ENCODE results near the gene CADPS. TPM values are rescaled to one million over a fixed set of nuclear protein-coding genes. Genes with fewer than 3 reads are reported as not detected.

Gene CADPS
- total and polyA plus RNA-seq, 4 donors: 0.13 to 0.99 (median 0.75) TPM; not detected in 1

GRCh38 chr3:62553811-62554210 lies 321.4 kb downstream of the CADPS start:
- WGBS, 2 donors: 39 to 46% methylated on average over 4 of the region's 4 CpGs
- ATAC-seq (ENCODE audit: low FRiP score) (no peak), DNase-seq (no peak)
- H3K9me3 ChIP-seq (ENCODE audit: control insufficient read depth, low read length): peaks cover 1% of the 10 kb centered on the region
- no peaks in the 10 kb centered on the region for H3K4me1 ChIP-seq (ENCODE audit: control insufficient read depth in 1 of 2, insufficient read depth in 2 of 2, low read length in 2 of 2)
- H3K36me3 ChIP-seq (ENCODE audit: control insufficient read depth in 1 of 2, insufficient read depth in 2 of 2, low read length in 1 of 2): no peaks in the 10 kb centered on the region
- no peaks in the 10 kb centered on the region for H3K27me3 ChIP-seq (ENCODE audit: control insufficient read depth in 1 of 2, insufficient read depth in 2 of 2, low read length in 1 of 2)
- H3K27ac ChIP-seq (ENCODE audit: low read depth in 1 of 2, low read length in 2 of 2): no peak overlapping the region
- intact Hi-C loops (cut with DNase I): no loop called here
- no peak overlapping the region for H3K4me3 ChIP-seq (ENCODE audit: low read length in 2 of 2)

DNA sequence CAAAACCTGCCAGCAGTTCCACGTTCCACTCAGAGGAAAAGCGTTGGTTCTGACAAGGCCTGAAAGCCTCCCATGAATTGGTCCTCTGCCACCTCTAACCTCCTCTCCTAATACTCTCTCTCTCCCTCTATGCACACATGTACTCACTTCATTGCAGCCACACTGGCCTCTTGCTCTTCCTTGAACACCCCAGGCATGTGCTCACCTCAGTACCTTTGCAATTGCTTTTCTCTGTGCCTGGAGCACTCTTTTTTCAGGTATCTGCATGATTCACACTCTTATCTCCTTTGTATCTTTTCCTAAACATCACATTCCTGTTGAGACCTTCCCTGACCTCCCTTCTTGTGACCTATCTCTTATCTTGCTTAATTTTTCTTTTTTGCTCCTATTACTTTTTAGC lies 323.7 kb downstream of the CADPS start:
- no peak overlapping the region for H3K4me3 ChIP-seq (ENCODE audit: low read length in 2 of 2)
- no peaks in the 10 kb centered on the region for H3K27me3 ChIP-seq (ENCODE audit: control insufficient read depth in 1 of 2, insufficient read depth in 2 of 2, low read length in 1 of 2)
- DNase-seq (no peak), ATAC-seq (ENCODE audit: low FRiP score) (no peak)
- no peak overlapping the region for H3K27ac ChIP-seq (ENCODE audit: low read depth in 1 of 2, low read length in 2 of 2)
- H3K4me1 ChIP-seq (ENCODE audit: control insufficient read depth in 1 of 2, insufficient read depth in 2 of 2, low read length in 2 of 2): no peaks in the 10 kb centered on the region
- intact Hi-C loops (cut with DNase I): no loop called here
- no peaks in the 10 kb centered on the region for H3K36me3 ChIP-seq (ENCODE audit: control insufficient read depth in 1 of 2, insufficient read depth in 2 of 2, low read length in 1 of 2)
- 83 to 87% methylated on average over 2 of the region's 2 CpGs for WGBS, 2 donors
- peaks cover 1% of the 10 kb centered on the region for H3K9me3 ChIP-seq (ENCODE audit: control insufficient read depth, low read length)

DNA sequence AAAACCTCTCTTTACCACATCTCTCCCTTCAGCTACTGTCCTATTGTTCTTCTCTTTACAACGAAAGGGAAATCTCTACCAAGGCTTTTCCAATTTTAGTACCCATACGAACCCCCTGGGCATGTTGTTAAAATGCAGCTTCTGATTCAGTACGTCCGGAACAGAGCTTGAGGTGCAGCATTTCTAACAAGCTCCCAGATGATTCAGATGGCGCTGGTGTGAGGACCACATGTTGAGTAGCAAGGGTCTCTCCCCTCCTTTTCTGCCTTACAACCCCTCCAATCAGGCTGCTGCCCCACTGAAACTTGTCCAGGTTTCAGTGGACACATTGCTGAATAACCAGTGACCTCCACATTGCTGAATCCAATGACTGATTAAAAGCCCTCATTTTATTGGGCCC lies 324.8 kb downstream of the CADPS start:
- H3K27me3 ChIP-seq (ENCODE audit: control insufficient read depth in 1 of 2, insufficient read depth in 2 of 2, low read length in 1 of 2): no peaks in the 10 kb centered on the region
- H3K4me3 ChIP-seq (ENCODE audit: low read length in 2 of 2): no peak overlapping the region
- peaks cover 1% of the 10 kb centered on the region for H3K9me3 ChIP-seq (ENCODE audit: control insufficient read depth, low read length)
- ATAC-seq (ENCODE audit: low FRiP score): no peak
- DNase-seq: no peak
- no peak overlapping the region for H3K27ac ChIP-seq (ENCODE audit: low read depth in 1 of 2, low read length in 2 of 2)
- H3K4me1 ChIP-seq (ENCODE audit: control insufficient read depth in 1 of 2, insufficient read depth in 2 of 2, low read length in 2 of 2): no peaks in the 10 kb centered on the region
- intact Hi-C loops (cut with DNase I): no loop called here
- WGBS, 2 donors: 74 to 75% methylated on average over 5 of the region's 5 CpGs
- H3K36me3 ChIP-seq (ENCODE audit: control insufficient read depth in 1 of 2, insufficient read depth in 2 of 2, low read length in 1 of 2): no peaks in the 10 kb centered on the region

DNA sequence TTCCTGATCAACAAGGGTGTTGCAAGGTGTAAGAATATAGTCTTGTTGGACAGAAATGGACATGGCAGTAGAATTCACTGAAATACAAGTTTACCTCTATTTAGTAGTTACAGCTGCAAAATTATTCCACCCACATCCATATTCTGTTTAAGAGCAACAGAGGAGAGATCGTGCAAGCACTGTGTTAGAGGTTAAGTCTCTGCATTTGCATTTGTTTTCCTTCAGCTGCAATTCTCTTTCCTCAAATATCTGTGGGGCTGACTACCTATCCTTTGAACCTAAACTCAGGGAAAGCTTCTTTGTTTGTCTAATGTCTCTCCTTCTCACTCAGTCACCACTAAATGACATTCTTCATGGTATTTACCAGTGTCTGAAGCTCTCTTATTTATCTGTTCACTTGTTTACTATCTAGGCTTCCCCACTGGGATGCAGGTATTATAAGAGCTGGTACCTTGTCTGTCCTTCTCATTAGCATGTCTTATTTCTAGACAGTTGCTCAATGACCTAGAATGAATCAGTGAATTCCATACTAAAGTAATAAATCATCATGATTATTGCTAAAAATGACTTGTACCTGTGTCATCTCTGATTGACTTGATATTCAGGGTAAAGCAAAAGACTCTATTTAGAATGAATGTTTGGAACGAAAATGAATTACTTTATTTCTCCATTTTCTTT lies 326.5 kb downstream of the CADPS start:
- Histone ChIP-seq H3K27ac (ENCODE audit: low read depth in 1 of 2, low read length in 2 of 2) (no peak overlapping the region), H3K36me3 (ENCODE audit: control insufficient read depth in 1 of 2, insufficient read depth in 2 of 2, low read length in 1 of 2) (no peaks in the 10 kb centered on the region), H3K4me1 (ENCODE audit: control insufficient read depth in 1 of 2, insufficient read depth in 2 of 2, low read length in 2 of 2) (no peaks in the 10 kb centered on the region), H3K9me3 (ENCODE audit: control insufficient read depth, low read length) (peaks cover 1% of the 10 kb centered on the region), H3K4me3 (ENCODE audit: low read length in 2 of 2) (no peak overlapping the region), H3K27me3 (ENCODE audit: control insufficient read depth in 1 of 2, insufficient read depth in 2 of 2, low read length in 1 of 2) (no peaks in the 10 kb centered on the region)
- 65 to 66% methylated on average over 2 of the region's 2 CpGs for WGBS, 2 donors
- DNase-seq (no peak), ATAC-seq (ENCODE audit: low FRiP score) (no peak)
- intact Hi-C loops (cut with DNase I): no loop called here

- ATAC-seq (ENCODE audit: low FRiP score): no peak
- Histone ChIP-seq H3K27ac (ENCODE audit: low read depth in 1 of 2, low read length in 2 of 2) (no peak overlapping the region), H3K4me3 (ENCODE audit: low read length in 2 of 2) (no peak overlapping the region), H3K9me3 (ENCODE audit: control insufficient read depth, low read length) (no peaks in the 10 kb centered on the region), H3K36me3 (ENCODE audit: control insufficient read depth in 1 of 2, insufficient read depth in 2 of 2, low read length in 1 of 2) (no peaks in the 10 kb centered on the region), H3K4me1 (ENCODE audit: control insufficient read depth in 1 of 2, insufficient read depth in 2 of 2, low read length in 2 of 2) (no peaks in the 10 kb centered on the region), H3K27me3 (ENCODE audit: control insufficient read depth in 1 of 2, insufficient read depth in 2 of 2, low read length in 1 of 2) (no peaks in the 10 kb centered on the region)
- 76 to 83% methylated on average over 7 of the region's 7 CpGs for WGBS, 2 donors
- DNase-seq: no peak
- intact Hi-C loops (cut with DNase I): no loop called here
Measured at GRCh38 chr3:62546266-62546665, 328.9 kb downstream of the CADPS start.

- no peak overlapping the region for H3K27ac ChIP-seq (ENCODE audit: low read depth in 1 of 2, low read length in 2 of 2)
- H3K4me1 ChIP-seq (ENCODE audit: control insufficient read depth in 1 of 2, insufficient read depth in 2 of 2, low read length in 2 of 2): no peaks in the 10 kb centered on the region
- no peak overlapping the region for H3K4me3 ChIP-seq (ENCODE audit: low read length in 2 of 2)
- intact Hi-C loops (cut with DNase I): no loop called here
- ATAC-seq (ENCODE audit: low FRiP score) (no peak), DNase-seq (no peak)
- H3K27me3 ChIP-seq (ENCODE audit: control insufficient read depth in 1 of 2, insufficient read depth in 2 of 2, low read length in 1 of 2): peaks cover 0 to 2% of the 10 kb centered on the region in 2 donors
- peaks cover 2% of the 10 kb centered on the region for H3K9me3 ChIP-seq (ENCODE audit: control insufficient read depth, low read length)
- no peaks in the 10 kb centered on the region for H3K36me3 ChIP-seq (ENCODE audit: control insufficient read depth in 1 of 2, insufficient read depth in 2 of 2, low read length in 1 of 2)
- WGBS, 2 donors: 82 to 89% methylated on average over 2 of the region's 2 CpGs
Measured at GRCh38 chr3:62542185-62542584, 333.0 kb downstream of the CADPS start.

DNA sequence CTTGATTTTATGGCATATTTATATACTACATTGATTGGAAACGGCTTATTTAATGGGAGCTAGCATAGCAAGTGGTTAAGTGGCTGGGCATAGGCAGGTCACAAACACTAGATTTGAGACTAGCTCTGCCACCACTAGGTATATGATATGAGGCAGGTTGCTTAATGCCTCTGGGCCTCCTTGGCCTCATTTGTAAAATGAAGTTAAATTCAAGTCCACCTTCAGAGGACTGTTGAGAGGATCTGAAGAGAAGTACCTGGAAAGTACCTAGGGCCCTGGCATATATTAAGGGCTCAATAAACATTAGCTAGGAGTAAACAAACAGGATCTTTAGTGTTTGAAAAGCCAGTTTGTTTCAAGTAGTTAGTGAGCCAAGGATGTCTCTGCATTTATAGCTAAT lies 335.5 kb downstream of the CADPS start:
- H3K4me1 ChIP-seq (ENCODE audit: control insufficient read depth in 1 of 2, insufficient read depth in 2 of 2, low read length in 2 of 2): no peaks in the 10 kb centered on the region
- H3K9me3 ChIP-seq (ENCODE audit: control insufficient read depth, low read length): peaks cover 2% of the 10 kb centered on the region
- no peak overlapping the region for H3K4me3 ChIP-seq (ENCODE audit: low read length in 2 of 2)
- no peak for ATAC-seq (ENCODE audit: low FRiP score)
- H3K27ac ChIP-seq (ENCODE audit: low read depth in 1 of 2, low read length in 2 of 2): no peak overlapping the region
- H3K27me3 ChIP-seq (ENCODE audit: control insufficient read depth in 1 of 2, insufficient read depth in 2 of 2, low read length in 1 of 2): peaks cover 0 to 2% of the 10 kb centered on the region in 2 donors
- WGBS, 2 donors: 81 to 94% methylated on average over 1 of the region's 1 CpG
- H3K36me3 ChIP-seq (ENCODE audit: control insufficient read depth in 1 of 2, insufficient read depth in 2 of 2, low read length in 1 of 2): no peaks in the 10 kb centered on the region
- intact Hi-C loops (cut with DNase I): no loop called here
- no peak for DNase-seq

- H3K36me3 ChIP-seq (ENCODE audit: control insufficient read depth in 1 of 2, insufficient read depth in 2 of 2, low read length in 1 of 2): no peaks in the 10 kb centered on the region
- DNase-seq (no peak), ATAC-seq (ENCODE audit: low FRiP score) (no peak)
- intact Hi-C loops (cut with DNase I): no loop called here
- peaks cover 0 to 2% of the 10 kb centered on the region in 2 donors for H3K27me3 ChIP-seq (ENCODE audit: control insufficient read depth in 1 of 2, insufficient read depth in 2 of 2, low read length in 1 of 2)
- H3K4me1 ChIP-seq (ENCODE audit: control insufficient read depth in 1 of 2, insufficient read depth in 2 of 2, low read length in 2 of 2): no peaks in the 10 kb centered on the region
- peaks cover 2% of the 10 kb centered on the region for H3K9me3 ChIP-seq (ENCODE audit: control insufficient read depth, low read length)
- H3K27ac ChIP-seq (ENCODE audit: low read depth in 1 of 2, low read length in 2 of 2): no peak overlapping the region
- 32 to 42% methylated on average over 4 of the region's 4 CpGs for WGBS, 2 donors
- H3K4me3 ChIP-seq (ENCODE audit: low read length in 2 of 2): no peak overlapping the region
Measured at GRCh38 chr3:62538691-62539356, 336.4 kb downstream of the CADPS start.

DNA sequence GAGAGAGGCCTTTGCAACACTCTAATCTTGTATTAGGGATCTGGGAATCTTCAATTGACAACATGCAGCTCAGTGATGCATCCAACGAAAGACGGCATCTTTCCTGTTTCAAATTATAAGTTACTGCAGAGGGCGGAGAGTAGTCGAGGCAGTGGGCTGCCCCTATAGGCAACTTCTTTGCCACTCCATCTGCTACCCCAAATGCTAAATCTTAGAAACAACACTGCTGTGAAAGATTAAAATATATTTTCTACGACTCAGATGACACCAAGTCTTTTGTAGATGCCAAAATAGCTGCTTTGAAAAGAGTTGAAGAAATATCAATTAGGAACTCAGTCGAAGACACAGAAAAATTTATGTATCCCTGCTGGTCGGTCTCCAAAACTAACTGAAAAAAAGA lies 340.9 kb downstream of the CADPS start:
- Histone ChIP-seq H3K36me3 (ENCODE audit: control insufficient read depth in 1 of 2, insufficient read depth in 2 of 2, low read length in 1 of 2) (no peaks in the 10 kb centered on the region), H3K4me1 (ENCODE audit: control insufficient read depth in 1 of 2, insufficient read depth in 2 of 2, low read length in 2 of 2) (no peaks in the 10 kb centered on the region), H3K27ac (ENCODE audit: low read depth in 1 of 2, low read length in 2 of 2) (no peak overlapping the region), H3K4me3 (ENCODE audit: low read length in 2 of 2) (no peak overlapping the region), H3K27me3 (ENCODE audit: control insufficient read depth in 1 of 2, insufficient read depth in 2 of 2, low read length in 1 of 2) (peaks cover 0 to 4% of the 10 kb centered on the region in 2 donors), H3K9me3 (ENCODE audit: control insufficient read depth, low read length) (peaks cover 3% of the 10 kb centered on the region)
- ATAC-seq (ENCODE audit: low FRiP score): no peak
- 77 to 81% methylated on average over 7 of the region's 7 CpGs for WGBS, 2 donors
- no peak for DNase-seq
- intact Hi-C loops (cut with DNase I): no loop called here

Measured in aorta (tissue), 5 donors.